ENCODE measurements around the gene KCNMA1.

- TF ChIP-seq CTCF (IDR thresholded peaks at IDR 0.05) (no peak), POLR2A (IDR thresholded peaks at IDR 0.05) (no peak), EP300 (IDR thresholded peaks at IDR 0.05) (no peak), POLR2AphosphoS5 (IDR thresholded peaks at IDR 0.05) (no peak)
Observed at GRCh38 chr10:77021966-77022490, 615.6 kb downstream of the KCNMA1 start.
